Measurements from ENCODE around the gene PKD2.

DNA sequence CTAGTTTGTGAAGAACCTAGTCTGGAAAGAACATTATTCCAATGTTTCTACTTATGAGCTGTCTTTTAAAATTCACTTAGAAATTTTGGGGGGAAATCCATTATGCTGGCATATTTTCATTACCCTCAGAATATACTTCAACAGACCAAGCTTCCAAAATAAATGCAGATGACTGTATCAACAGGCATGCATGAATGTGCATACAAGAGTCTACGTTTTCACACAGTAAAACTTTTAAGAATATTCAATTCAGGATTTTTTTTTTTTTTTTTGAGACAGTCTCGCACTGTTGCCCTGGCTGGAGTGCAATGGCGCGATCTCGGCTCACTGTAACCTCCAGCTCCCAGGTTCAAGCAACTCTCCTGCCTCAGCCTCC is 101.3 kb downstream of the PKD2 start:
- TF ChIP-seq SIN3A (IDR thresholded peaks at IDR 0.05; ENCODE audit: borderline replicate concordance, insufficient read depth, low read length) = no peak
- TF ChIP-seq, protein P1, sequence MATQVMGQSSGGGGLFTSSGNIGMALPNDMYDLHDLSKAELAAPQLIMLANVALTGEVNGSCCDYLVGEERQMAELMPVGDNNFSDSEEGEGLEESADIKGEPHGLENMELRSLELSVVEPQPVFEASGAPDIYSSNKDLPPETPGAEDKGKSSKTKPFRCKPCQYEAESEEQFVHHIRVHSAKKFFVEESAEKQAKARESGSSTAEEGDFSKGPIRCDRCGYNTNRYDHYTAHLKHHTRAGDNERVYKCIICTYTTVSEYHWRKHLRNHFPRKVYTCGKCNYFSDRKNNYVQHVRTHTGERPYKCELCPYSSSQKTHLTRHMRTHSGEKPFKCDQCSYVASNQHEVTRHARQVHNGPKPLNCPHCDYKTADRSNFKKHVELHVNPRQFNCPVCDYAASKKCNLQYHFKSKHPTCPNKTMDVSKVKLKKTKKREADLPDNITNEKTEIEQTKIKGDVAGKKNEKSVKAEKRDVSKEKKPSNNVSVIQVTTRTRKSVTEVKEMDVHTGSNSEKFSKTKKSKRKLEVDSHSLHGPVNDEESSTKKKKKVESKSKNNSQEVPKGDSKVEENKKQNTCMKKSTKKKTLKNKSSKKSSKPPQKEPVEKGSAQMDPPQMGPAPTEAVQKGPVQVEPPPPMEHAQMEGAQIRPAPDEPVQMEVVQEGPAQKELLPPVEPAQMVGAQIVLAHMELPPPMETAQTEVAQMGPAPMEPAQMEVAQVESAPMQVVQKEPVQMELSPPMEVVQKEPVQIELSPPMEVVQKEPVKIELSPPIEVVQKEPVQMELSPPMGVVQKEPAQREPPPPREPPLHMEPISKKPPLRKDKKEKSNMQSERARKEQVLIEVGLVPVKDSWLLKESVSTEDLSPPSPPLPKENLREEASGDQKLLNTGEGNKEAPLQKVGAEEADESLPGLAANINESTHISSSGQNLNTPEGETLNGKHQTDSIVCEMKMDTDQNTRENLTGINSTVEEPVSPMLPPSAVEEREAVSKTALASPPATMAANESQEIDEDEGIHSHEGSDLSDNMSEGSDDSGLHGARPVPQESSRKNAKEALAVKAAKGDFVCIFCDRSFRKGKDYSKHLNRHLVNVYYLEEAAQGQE (IDR thresholded peaks at IDR 0.05; ENCODE audit: insufficient read depth in 1 of 2, low read depth in 2 of 2, low read length in 2 of 2) = no peak
